Testis (tissue), 3 donors: ENCODE data around the gene ABTB1. TPM values are rescaled to one million over a fixed set of nuclear protein-coding genes. Genes with fewer than 3 reads are reported as not detected.

Experiments
- DNase-seq: peaks from one replicate; pipeline ENCODE4 v3.0.0-alpha.2; 2019
- H3K27ac ChIP-seq, 2 donors: fragments of 200-600 bp; sonication (generic); one replicate each; pipeline ENCODE4 v1.5.1; 2019
- H3K27me3 ChIP-seq: fragments of 200-600 bp; sonication (generic); one replicate; pipeline ENCODE4 v1.5.1; 2019
- H3K36me3 ChIP-seq: fragments of 200-600 bp; sonication (generic); one replicate; pipeline ENCODE4 v1.5.1; 2017; ENCODE audit warnings: low read depth; ENCODE audit errors: missing control alignments
- H3K4me1 ChIP-seq: fragments of 200-600 bp; sonication (generic); one replicate; pipeline ENCODE4 v1.5.1; 2019
- H3K4me3 ChIP-seq, 2 donors: fragments of 200-600 bp; sonication (generic); one replicate each; pipeline ENCODE4 v1.5.1; 2017 to 2019
- H3K9me3 ChIP-seq: fragments of 200-600 bp; sonication (generic); one replicate; pipeline ENCODE4 v1.5.1; 2017
- CTCF ChIP-seq, 3 experiments: fragments of 450-650 bp in 2 of 3; fragments of 200-600 bp in 1 of 3; sonication (generic) in 1 of 3; IDR thresholded peaks; one replicate each; pipeline ENCODE4 v1.5.1; 2016 to 2019; ENCODE audit warnings: antibody characterized with exemption in 3 of 3, mild to moderate bottlenecking in 2 of 3, moderate library complexity in 1 of 3
- POLR2A ChIP-seq: fragments of 450-650 bp; IDR thresholded peaks from one replicate; pipeline ENCODE4 v1.6.1; 2017; ENCODE audit warnings: antibody characterized with exemption, mild to moderate bottlenecking, moderate library complexity
- WGBS, 2 donors: methylation state at CpG; one replicate each; pipeline ENCODE4 v1.1.5; 2018; 5-methylcytosine and 5-hydroxymethylcytosine counted together
- intact Hi-C: fragments of 100-400 bp; cut with DNase I; formaldehyde crosslinking; loops from one replicate; pipeline ENCODE4 v1.15.1; 2023; ENCODE audit warnings: low total_unique reads
- polyA plus RNA-seq: library from polyadenylated mRNA; stranded (reverse); fragments of 350-450 nt; fragmentation: Illumina TruSeq; extraction: RNeasy Lipid Tissue Mini Kit (QIAGEN cat#74804); gene quantifications from one replicate; pipeline ENCODE4 v1.2.3, GENCODE V29; 2014; ENCODE audit warnings: low read depth, low replicate concordance; ENCODE audit not compliant: insufficient read depth
- total RNA-seq, 2 donors: library from RNA; depleted of rRNA; stranded (reverse); fragments of >200 nt; gene quantifications; one replicate each; pipeline ENCODE4 v1.2.3, GENCODE V29; 2016

Gene ABTB1
- total and polyA plus RNA-seq, 3 donors from 2014 or later, result 16.7 to 39.1 (median 28.7) TPM

- intact Hi-C loops, result no loop called here
- TF ChIP-seq POLR2A (no peak), CTCF (IDR thresholded peaks at IDR 0.05) (no peak)
- no peak overlapping the region for H3K27ac ChIP-seq
- H3K36me3 ChIP-seq, result no peaks in the 10 kb centered on the region
- 68 to 82% methylated on average over 9 to 14 of the region's 14 CpGs for WGBS, 2 donors
- no peak overlapping the region for H3K4me3 ChIP-seq
- H3K27me3 ChIP-seq, result no peaks in the 10 kb centered on the region
- H3K9me3 ChIP-seq, result no peaks in the 10 kb centered on the region
- H3K4me1 ChIP-seq, result peaks cover 25% of the 10 kb centered on the region
- DNase-seq, result no peak
These were observed 44.8 kb downstream of the ABTB1 start for GRCh38 chr3:127717357-127718244.

- WGBS, 2 donors, result 84 to 89% methylated on average over 7 of the region's 7 CpGs
- Histone ChIP-seq H3K9me3 (no peaks in the 10 kb centered on the region), H3K27ac (no peak overlapping the region), H3K27me3 (no peaks in the 10 kb centered on the region), H3K36me3 (no peaks in the 10 kb centered on the region), H3K4me1 (peaks cover 26% of the 10 kb centered on the region), H3K4me3 (no peak overlapping the region)
- intact Hi-C loops, result no loop called here
- no peak for DNase-seq
- no peak for TF ChIP-seq POLR2A
- TF ChIP-seq CTCF (IDR thresholded peaks at IDR 0.05), result no peak
These were observed 45.6 kb downstream of the ABTB1 start for GRCh38 chr3:127718245-127718915.

DNA sequence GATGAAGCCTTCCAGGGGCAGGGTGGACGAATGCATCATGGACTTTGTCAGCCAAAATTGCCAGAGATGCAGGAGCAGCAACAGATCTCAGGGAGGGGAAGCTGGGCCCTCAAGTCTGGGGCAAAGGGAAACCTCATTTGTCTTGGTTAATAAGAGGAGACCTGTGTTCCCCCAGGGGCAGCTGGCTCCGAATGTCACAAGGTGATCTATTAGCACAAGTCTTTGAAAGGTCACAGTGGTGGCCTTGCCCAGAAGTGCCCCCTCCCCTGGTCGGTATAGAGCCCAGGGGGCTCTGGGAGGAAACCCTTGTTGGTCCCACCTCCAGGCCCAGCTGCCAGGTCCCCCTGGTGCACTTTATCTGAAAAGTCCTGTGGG lies 46.2 kb downstream of the ABTB1 start:
- Histone ChIP-seq H3K27ac (no peak overlapping the region), H3K36me3 (no peaks in the 10 kb centered on the region)
- WGBS, 2 donors, result 67 to 72% methylated on average over 3 of the region's 3 CpGs

DNA sequence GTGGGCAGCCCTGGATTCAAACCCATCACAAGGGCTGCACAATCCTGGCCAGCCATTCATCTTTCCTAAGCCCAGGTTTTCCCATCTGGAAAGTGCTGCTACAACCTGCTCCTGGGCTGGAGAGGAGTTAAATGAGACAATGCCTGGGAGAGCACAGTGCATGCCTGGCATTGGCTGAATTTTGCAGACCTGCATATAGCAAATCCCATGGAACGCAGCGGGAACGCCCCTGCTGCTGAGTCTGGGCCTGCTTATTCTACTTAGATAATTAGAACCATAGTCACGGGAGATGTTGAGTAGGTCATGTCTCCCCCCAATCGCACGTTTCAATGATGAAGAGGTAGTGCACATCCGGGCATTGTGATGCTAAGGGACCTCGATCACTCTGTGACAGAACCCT lies 46.6 kb downstream of the ABTB1 start:
- DNase-seq, result no peak
- no peak overlapping the region for H3K4me3 ChIP-seq
- H3K4me1 ChIP-seq, result peaks cover 17% of the 10 kb centered on the region
- no peaks in the 10 kb centered on the region for H3K36me3 ChIP-seq
- TF ChIP-seq POLR2A (no peak), CTCF (IDR thresholded peaks at IDR 0.05) (no peak)
- no peaks in the 10 kb centered on the region for H3K9me3 ChIP-seq
- no peaks in the 10 kb centered on the region for H3K27me3 ChIP-seq
- intact Hi-C loops, result no loop called here
- WGBS, 2 donors, result 86 to 92% methylated on average over 8 of the region's 8 CpGs
- no peak overlapping the region for H3K27ac ChIP-seq

More for the DNA sequence above, 46.2 kb downstream of the ABTB1 start:
- DNase-seq, result no peak
- Histone ChIP-seq H3K9me3 (no peaks in the 10 kb centered on the region), H3K4me3 (no peak overlapping the region), H3K27me3 (no peaks in the 10 kb centered on the region), H3K4me1 (peaks cover 22% of the 10 kb centered on the region)
- TF ChIP-seq POLR2A, result no peak
- TF ChIP-seq CTCF (IDR thresholded peaks at IDR 0.05), result no peak
- intact Hi-C loops, result no loop called here
